ENCODE results near the gene RAB20. TPM values are rescaled to one million over a fixed set of nuclear protein-coding genes. Genes with fewer than 3 reads are reported as not detected.

RAB20 gene
- total RNA-seq, 1 experiment from 2014 or later: 12.3 TPM

DNA sequence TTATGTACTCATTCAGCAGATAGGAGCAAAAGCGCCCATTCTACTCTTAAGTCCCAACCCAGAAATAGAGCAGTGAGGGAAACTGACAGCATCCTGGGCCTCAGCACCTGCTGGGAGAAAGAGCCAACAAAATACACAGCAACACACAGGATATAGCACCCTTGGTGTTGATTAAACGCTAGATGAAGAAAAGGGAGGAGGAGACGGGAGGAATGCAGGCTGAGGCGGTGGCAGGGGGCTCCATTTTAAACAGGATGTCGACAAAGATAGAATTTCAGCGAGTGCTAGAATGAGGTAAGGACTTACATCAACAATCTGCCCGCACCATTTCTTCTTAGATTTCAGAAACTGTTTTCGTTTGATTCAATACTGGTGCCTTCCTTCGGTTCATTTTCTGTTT, 4.6 kb upstream of the RAB20 start:
- Histone ChIP-seq H3K4me1 (ENCODE audit: insufficient read depth, low read length) (peaks cover 7% of the 10 kb centered on the region; the same call in 1 of the 2 replicates), H4K5ac (ENCODE audit: insufficient read length, low read depth, low read length) (no peak overlapping the region), H3K9ac (ENCODE audit: extremely low read depth, insufficient read length, low read length) (no peak overlapping the region), H3K23ac (ENCODE audit: insufficient read length, low read depth, low read length) (no peak overlapping the region), H2BK12ac (ENCODE audit: insufficient read length, low read depth, low read length) (no peak overlapping the region), H3K14ac (ENCODE audit: insufficient read depth, low read length) (no peak overlapping the region), H3K27ac (ENCODE audit: insufficient read length, low read depth, low read length) (no peak overlapping the region), H3K4me2 (ENCODE audit: insufficient read depth, insufficient read length, low read length) (no peak overlapping the region), H3K79me1 (ENCODE audit: insufficient read depth, low read depth, low read length, poor library complexity, severe bottlenecking) (no peaks in the 10 kb centered on the region), H3K79me2 (ENCODE audit: insufficient read depth, low read length) (no peaks in the 10 kb centered on the region), H2AFZ (ENCODE audit: low read length) (no peak overlapping the region), H2BK5ac (ENCODE audit: insufficient read length, low read length) (no peak overlapping the region), H4K8ac (replicated peaks; ENCODE audit: insufficient read length, low read depth, low read length) (no peak overlapping the region), H2BK15ac (ENCODE audit: low read depth, low read length) (no peak overlapping the region), H4K91ac (ENCODE audit: insufficient read length, low read depth, low read length) (no peak overlapping the region), H3K4ac (ENCODE audit: low read depth, low read length) (no peak overlapping the region), H2AK5ac (ENCODE audit: insufficient read length, low read length) (no peak overlapping the region), H3K9me3 (ENCODE audit: control insufficient read depth, low read depth, low read length) (no peaks in the 10 kb centered on the region), H4K20me1 (ENCODE audit: control insufficient read depth, insufficient read depth, insufficient read length) (no peaks in the 10 kb centered on the region), H3T11ph (ENCODE audit: low read length) (no peak overlapping the region), H3K18ac (ENCODE audit: insufficient read length, low read depth, low read length) (no peak overlapping the region), H3K27me3 (ENCODE audit: insufficient read depth, low read length) (no peaks in the 10 kb centered on the region; the same call in 1 of the 2 replicates), H2BK20ac (ENCODE audit: low read depth, low read length, poor library complexity, severe bottlenecking) (no peak overlapping the region), H3K23me2 (ENCODE audit: insufficient read length, low read depth, low read length, poor library complexity, severe bottlenecking) (no peaks in the 10 kb centered on the region), H3K56ac (ENCODE audit: insufficient read length, low read depth, low read length) (no peak overlapping the region), H2BK120ac (ENCODE audit: low read depth, low read length, poor library complexity, severe bottlenecking) (no peak overlapping the region)
- no peak for DNase-seq
- Mint-ChIP-seq H3K27ac (peak overlapping the region in 1 of 3 experiments; percentile 28; a peak in 1 of 7 replicates), H3K4me1 (peaks cover 21 to 28% of the 10 kb centered on the region in 2 experiments), H3K27me3 (ENCODE audit: low read depth) (peaks cover 15% of the 10 kb centered on the region), H3K36me3 (ENCODE audit: insufficient read depth in 1 of 3, low read depth in 3 of 3) (peaks cover 0 to 2% (median 0%) of the 10 kb centered on the region in 3 experiments; a peak in 1 of 7 replicates), H3K4me3 (no peak overlapping the region), H3K9me3 (no peaks in the 10 kb centered on the region; a peak in 1 of 5 replicates)
- TF ChIP-seq, protein P1, sequence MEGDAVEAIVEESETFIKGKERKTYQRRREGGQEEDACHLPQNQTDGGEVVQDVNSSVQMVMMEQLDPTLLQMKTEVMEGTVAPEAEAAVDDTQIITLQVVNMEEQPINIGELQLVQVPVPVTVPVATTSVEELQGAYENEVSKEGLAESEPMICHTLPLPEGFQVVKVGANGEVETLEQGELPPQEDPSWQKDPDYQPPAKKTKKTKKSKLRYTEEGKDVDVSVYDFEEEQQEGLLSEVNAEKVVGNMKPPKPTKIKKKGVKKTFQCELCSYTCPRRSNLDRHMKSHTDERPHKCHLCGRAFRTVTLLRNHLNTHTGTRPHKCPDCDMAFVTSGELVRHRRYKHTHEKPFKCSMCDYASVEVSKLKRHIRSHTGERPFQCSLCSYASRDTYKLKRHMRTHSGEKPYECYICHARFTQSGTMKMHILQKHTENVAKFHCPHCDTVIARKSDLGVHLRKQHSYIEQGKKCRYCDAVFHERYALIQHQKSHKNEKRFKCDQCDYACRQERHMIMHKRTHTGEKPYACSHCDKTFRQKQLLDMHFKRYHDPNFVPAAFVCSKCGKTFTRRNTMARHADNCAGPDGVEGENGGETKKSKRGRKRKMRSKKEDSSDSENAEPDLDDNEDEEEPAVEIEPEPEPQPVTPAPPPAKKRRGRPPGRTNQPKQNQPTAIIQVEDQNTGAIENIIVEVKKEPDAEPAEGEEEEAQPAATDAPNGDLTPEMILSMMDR (conservative IDR thresholded peaks at IDR 0.05): no peak
- WGBS (ENCODE audit: extremely low coverage, insufficient read length, low lambda C conversion rate): no CpG with 5 or more reads among the region's 9 CpGs
